IPS-20b (cell line): Measurements from ENCODE around the gene KIF1C.

Experiments
- H3K27ac ChIP-seq: one replicate; pipeline ENCODE4 v1.5.1; 2013; ENCODE audit warnings: low read length
- H3K27me3 ChIP-seq: 2 replicates; pipeline ENCODE4 v1.6.1; 2013; ENCODE audit warnings: mild to moderate bottlenecking, low read length, inconsistent platforms; ENCODE audit not compliant: insufficient read depth
- H3K36me3 ChIP-seq: 2 replicates; pipeline ENCODE4 v1.6.1; 2013; ENCODE audit warnings: low read depth, mild to moderate bottlenecking, inconsistent platforms, low read length, moderate library complexity; ENCODE audit not compliant: insufficient read depth
- H3K4me1 ChIP-seq: 2 replicates; pipeline ENCODE4 v1.6.1; 2013; ENCODE audit warnings: mild to moderate bottlenecking, control low read depth, inconsistent platforms, low read length, moderate library complexity; ENCODE audit not compliant: insufficient read depth
- H3K4me3 ChIP-seq: 2 replicates; pipeline ENCODE4 v1.5.1; 2013; ENCODE audit warnings: mild to moderate bottlenecking, low read length, inconsistent platforms
- H3K9ac ChIP-seq: 2 replicates; pipeline ENCODE4 v1.6.1; 2013; ENCODE audit warnings: low read depth, mild to moderate bottlenecking, inconsistent platforms, low read length, moderate library complexity
- H3K9me3 ChIP-seq: 2 replicates; pipeline ENCODE4 v1.6.1; 2013; ENCODE audit warnings: mild to moderate bottlenecking, low read depth, low read length, inconsistent platforms; ENCODE audit not compliant: insufficient read depth

The KIF1C gene

GRCh38 chr17:4987767-4988567 is 9.8 kb upstream of the KIF1C start:
- peak overlapping the region; percentile 86 for H3K4me3 ChIP-seq
- H3K4me1 ChIP-seq, result peaks cover 5% of the 10 kb centered on the region; the same call in 1 of the 2 replicates
- peaks cover 37% of the 10 kb centered on the region for H3K27me3 ChIP-seq
- no peaks in the 10 kb centered on the region for H3K36me3 ChIP-seq
- H3K9ac ChIP-seq, result peak overlapping the region; percentile 73; the same call in 1 of the 2 replicates
- H3K9me3 ChIP-seq, result no peaks in the 10 kb centered on the region
- H3K27ac ChIP-seq, result no peak overlapping the region

DNA sequence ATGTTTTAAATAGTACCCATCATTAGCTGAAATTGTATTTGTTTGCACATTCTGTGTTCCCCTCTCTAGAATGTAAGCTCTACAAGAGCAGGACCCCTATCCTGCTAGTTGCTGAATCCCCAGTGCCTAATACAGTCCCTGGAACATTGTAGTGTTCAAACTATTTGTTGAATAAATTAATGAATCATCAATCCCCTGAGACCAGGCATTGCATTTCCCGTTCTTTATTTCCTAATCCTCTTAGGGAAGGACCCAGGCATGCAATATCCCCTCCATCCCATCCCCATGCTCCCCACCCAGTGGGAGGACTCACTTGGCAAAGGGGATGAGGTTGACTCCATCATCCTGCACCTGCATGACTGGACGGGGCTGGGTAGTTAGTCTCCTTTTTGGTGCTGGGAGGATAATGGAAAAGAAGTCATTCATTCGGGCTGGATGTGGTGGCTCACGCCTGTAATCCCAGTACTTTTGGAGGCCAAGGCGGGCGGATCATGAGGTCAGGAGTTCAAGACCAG is 3.6 kb upstream of the KIF1C start:
- H3K4me1 ChIP-seq, result peaks cover 6% of the 10 kb centered on the region
- peaks cover 26% of the 10 kb centered on the region for H3K27me3 ChIP-seq
- no peak overlapping the region for H3K9ac ChIP-seq
- no peak overlapping the region for H3K27ac ChIP-seq
- H3K36me3 ChIP-seq, result no peaks in the 10 kb centered on the region
- no peaks in the 10 kb centered on the region for H3K9me3 ChIP-seq
- H3K4me3 ChIP-seq, result no peak overlapping the region

GRCh38 chr17:4998027-4998731 is 429 bp downstream of the KIF1C start:
- H3K27me3 ChIP-seq, result peaks cover 17% of the 10 kb centered on the region
- peak overlapping the region; percentile 84 for H3K4me3 ChIP-seq
- H3K4me1 ChIP-seq, result peaks cover 10% of the 10 kb centered on the region
- peaks cover 27% of the 10 kb centered on the region for H3K36me3 ChIP-seq
- no peak overlapping the region for H3K27ac ChIP-seq
- no peaks in the 10 kb centered on the region for H3K9me3 ChIP-seq
- peak overlapping the region; percentile 78; the same call in 1 of the 2 replicates for H3K9ac ChIP-seq

DNA sequence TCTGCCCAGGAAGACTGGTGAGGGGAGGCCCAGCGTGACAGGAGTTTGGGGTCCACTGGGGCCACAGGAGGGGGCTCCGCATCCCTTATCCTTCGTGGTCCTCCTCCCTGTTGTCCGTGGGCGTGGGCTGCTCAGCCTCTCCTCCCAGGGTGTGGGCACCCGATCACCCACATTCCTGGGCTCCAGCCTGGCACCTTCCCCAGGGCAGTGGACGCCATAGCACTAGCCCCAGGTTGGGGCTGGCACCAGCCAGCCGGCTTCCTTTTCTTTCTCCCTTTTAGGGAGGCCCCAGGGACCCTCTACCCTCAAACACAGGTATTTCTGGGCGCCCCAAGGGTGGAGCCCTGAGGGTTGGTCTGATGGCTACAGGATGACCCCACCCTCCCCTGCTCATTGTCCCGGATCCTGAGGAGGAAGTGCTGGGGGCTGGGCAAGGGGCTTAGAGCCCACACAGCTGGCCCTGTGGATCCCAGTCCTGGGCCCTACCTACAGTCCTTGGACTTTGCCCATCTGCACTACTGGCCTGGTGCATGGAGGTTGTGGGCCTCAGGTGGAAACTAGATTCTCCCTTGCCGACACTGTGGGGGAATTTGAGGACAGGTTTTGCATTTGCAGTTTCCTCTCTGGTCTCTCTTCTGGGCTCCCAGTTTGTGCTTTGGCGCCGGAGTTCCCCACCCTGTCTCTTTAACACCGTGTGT is 1.1 kb downstream of the KIF1C start:
- peaks cover 10% of the 10 kb centered on the region for H3K4me1 ChIP-seq
- H3K4me3 ChIP-seq, result peak overlapping the region; percentile 84
- H3K27ac ChIP-seq, result no peak overlapping the region
- no peaks in the 10 kb centered on the region for H3K9me3 ChIP-seq
- H3K9ac ChIP-seq, result peak overlapping the region; percentile 78
- peaks cover 34% of the 10 kb centered on the region for H3K36me3 ChIP-seq
- H3K27me3 ChIP-seq, result peaks cover 17% of the 10 kb centered on the region

DNA sequence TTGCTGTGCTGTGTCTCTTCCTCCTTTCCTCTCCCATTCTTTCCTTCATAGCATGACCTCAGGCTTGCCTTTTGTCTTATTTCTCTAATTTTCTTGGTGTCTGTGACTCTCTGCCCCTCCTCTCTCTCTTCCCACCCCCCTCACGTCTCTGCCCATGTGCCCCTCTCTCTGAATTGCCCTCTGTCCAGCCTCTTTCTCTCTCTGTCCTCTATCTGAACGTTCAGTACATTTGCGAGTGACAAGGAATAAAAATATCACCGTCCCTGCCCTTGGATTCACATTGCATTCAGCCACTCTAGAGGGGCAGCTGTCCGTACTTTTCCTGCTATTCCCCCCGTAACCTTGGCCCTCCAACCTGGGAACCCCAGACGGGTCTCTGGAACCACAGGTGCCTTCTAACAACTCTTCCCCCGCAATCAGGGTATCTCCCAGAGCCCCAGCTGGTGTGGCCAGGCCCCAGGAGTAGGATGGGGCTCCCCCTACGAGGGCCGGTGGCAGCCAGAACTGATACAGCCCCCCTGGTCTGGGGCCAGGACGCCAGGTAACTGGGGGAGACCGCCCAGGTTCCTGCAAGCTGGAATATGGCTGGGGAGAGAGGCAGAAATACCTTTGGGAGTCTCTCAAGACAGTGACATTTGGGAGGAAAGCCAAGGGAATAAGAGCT is 1.8 kb downstream of the KIF1C start:
- Histone ChIP-seq H3K36me3 (peaks cover 41% of the 10 kb centered on the region), H3K4me3 (peak overlapping the region; percentile 84), H3K4me1 (peaks cover 10% of the 10 kb centered on the region), H3K27ac (no peak overlapping the region), H3K27me3 (peaks cover 17% of the 10 kb centered on the region), H3K9ac (peak overlapping the region; percentile 78), H3K9me3 (no peaks in the 10 kb centered on the region)

DNA sequence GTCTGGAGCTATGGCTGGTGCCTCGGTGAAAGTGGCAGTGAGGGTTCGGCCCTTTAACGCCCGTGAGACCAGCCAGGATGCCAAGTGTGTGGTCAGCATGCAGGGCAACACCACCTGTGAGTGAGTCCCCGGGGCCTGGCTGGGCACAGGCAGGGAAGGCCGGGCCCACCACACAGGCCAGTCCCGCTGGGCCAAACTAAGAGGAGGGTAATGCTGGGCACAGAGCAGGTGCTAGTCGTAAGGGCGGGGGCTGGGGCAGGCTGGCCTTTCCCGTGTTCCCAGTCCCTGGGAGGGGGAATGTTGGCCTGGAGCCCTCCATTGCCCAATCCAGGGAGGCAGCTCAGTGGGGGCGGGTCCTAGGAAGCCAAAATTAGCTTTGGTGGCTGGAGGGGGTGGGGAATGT is 2.5 kb downstream of the KIF1C start:
- H3K27ac ChIP-seq, result no peak overlapping the region
- H3K4me3 ChIP-seq, result no peak overlapping the region
- peaks cover 47% of the 10 kb centered on the region for H3K36me3 ChIP-seq

DNA sequence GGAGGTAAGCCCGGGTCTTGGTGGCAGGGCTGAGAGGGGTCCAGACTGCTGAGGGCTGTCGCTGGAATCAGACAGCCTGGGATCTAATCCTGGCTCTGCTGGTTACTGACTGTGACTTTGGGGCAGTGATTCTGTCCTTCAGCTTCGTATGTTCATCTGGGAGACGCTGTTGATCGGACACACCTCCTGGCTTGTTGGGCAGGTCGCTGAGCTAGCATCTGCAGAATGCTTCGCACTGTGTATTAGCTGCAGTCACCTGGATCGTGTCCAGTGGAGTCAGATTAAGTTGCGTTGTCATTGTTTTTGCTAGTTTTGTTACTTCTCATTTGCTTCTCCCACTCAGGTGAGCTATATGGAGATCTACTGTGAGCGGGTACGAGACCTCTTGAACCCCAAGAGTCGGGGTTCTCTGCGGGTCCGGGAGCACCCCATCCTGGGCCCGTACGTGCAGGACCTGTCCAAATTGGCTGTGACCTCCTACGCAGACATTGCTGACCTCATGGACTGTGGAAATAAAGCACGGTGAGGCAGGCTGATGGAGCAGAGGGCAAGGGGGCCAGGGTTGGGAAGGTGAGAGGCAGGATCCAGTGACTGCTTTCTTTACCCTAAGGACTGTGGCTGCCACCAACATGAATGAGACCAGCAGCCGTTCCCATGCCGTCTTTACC is 4.5 kb downstream of the KIF1C start:
- H3K4me1 ChIP-seq, result peaks cover 10% of the 10 kb centered on the region; the same call in 1 of the 2 replicates
- H3K27ac ChIP-seq, result no peak overlapping the region
- H3K9me3 ChIP-seq, result no peaks in the 10 kb centered on the region
- peaks cover 60% of the 10 kb centered on the region for H3K36me3 ChIP-seq
- H3K9ac ChIP-seq, result no peak overlapping the region
- no peak overlapping the region for H3K4me3 ChIP-seq
- H3K27me3 ChIP-seq, result no peaks in the 10 kb centered on the region

More for the DNA sequence above, 2.5 kb downstream of the KIF1C start:
- H3K27me3 ChIP-seq, result peaks cover 15% of the 10 kb centered on the region
- H3K4me1 ChIP-seq, result peaks cover 10% of the 10 kb centered on the region
- H3K9ac ChIP-seq, result no peak overlapping the region
- H3K9me3 ChIP-seq, result no peaks in the 10 kb centered on the region

DNA sequence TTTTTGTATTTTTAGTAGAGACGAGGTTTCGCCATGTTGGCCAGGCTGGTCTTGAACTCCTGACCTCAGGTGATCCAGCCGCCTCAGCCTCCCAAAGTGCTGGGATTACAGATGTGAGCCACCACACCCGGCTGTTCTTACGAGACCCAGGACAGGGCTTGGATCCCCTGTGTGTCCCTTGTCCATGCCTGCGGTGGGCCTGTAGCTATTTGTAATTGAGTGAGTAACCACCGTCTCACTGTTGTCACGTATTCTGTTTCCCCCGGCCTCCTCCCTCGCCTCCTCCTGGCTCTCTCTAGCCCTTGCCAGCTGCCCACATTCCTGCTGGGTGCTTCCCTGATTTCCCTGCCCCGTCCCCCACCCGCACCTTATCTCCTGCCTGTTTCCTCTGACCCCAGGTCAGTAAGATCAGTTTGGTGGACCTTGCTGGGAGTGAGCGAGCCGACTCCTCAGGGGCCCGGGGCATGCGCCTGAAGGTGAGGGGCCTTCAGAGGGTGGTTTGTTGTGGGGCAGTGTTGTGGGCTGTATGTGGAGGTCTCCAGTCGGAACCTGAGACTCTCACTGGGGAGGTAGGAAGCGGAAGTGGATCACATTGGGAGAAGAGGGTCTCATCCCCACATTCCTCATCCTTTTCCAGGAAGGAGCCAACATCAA is 5.6 kb downstream of the KIF1C start:
- Histone ChIP-seq H3K36me3 (peaks cover 71% of the 10 kb centered on the region), H3K27ac (no peak overlapping the region), H3K27me3 (no peaks in the 10 kb centered on the region)

GRCh38 chr17:5011928-5012327 is 14.2 kb downstream of the KIF1C start:
- peaks cover 83% of the 10 kb centered on the region for H3K36me3 ChIP-seq
- H3K27me3 ChIP-seq, result no peaks in the 10 kb centered on the region
- no peak overlapping the region for H3K4me3 ChIP-seq
- H3K4me1 ChIP-seq, result no peaks in the 10 kb centered on the region
- no peak overlapping the region for H3K27ac ChIP-seq
- no peak overlapping the region for H3K9ac ChIP-seq
- no peaks in the 10 kb centered on the region for H3K9me3 ChIP-seq

More for the DNA sequence above, 5.6 kb downstream of the KIF1C start:
- Histone ChIP-seq H3K9me3 (no peaks in the 10 kb centered on the region), H3K4me1 (peaks cover 10% of the 10 kb centered on the region; the same call in 1 of the 2 replicates), H3K9ac (no peak overlapping the region), H3K4me3 (no peak overlapping the region)

GRCh38 chr17:5014357-5014756 is 16.6 kb downstream of the KIF1C start:
- Histone ChIP-seq H3K9ac (no peak overlapping the region), H3K27ac (no peak overlapping the region), H3K4me3 (no peak overlapping the region), H3K36me3 (peaks cover 77% of the 10 kb centered on the region), H3K27me3 (no peaks in the 10 kb centered on the region), H3K9me3 (no peaks in the 10 kb centered on the region), H3K4me1 (no peaks in the 10 kb centered on the region)
